Small intestine (tissue), 7 donors: ENCODE data around the gene RORC. TPM values are rescaled to one million over a fixed set of nuclear protein-coding genes. Genes with fewer than 3 reads are reported as not detected.

Source experiments
- DNase-seq, 2 donors: peaks; one replicate each; pipeline versions ENCODE4 v3.0.0 to v3.0.0-alpha.2; 2013
- FAIRE-seq: peaks from 2 replicates; lab custom pipeline; 2012; peaks lifted over from hg19 to GRCh38; lab: Jason Lieb, UNC
- H3K27ac ChIP-seq, 3 donors: one replicate each; pipeline ENCODE4 v1.5.1; 2013; ENCODE audit warnings: low read length in 2 of 3, mild to moderate bottlenecking in 2 of 3, control low read depth in 1 of 3, inconsistent platforms in 1 of 3, low read depth in 1 of 3, moderate library complexity in 1 of 3
- H3K27me3 ChIP-seq, 3 donors: one replicate each; pipeline ENCODE4 v1.6.1; 2013; ENCODE audit warnings: low read length in 3 of 3, inconsistent platforms in 1 of 3; ENCODE audit not compliant: control insufficient read depth in 3 of 3, insufficient read depth in 3 of 3
- H3K36me3 ChIP-seq, 3 donors: one replicate each; pipeline ENCODE4 v1.6.1; 2013; ENCODE audit warnings: low read length in 3 of 3, inconsistent platforms in 1 of 3, low read depth in 1 of 3, mild to moderate bottlenecking in 1 of 3, moderate library complexity in 1 of 3; ENCODE audit not compliant: control insufficient read depth in 3 of 3, insufficient read depth in 2 of 3
- H3K4me1 ChIP-seq, 3 donors: one replicate each; pipeline ENCODE4 v1.6.1; 2013; ENCODE audit warnings: low read length in 2 of 3, inconsistent platforms in 1 of 3, low read depth in 1 of 3, mild to moderate bottlenecking in 1 of 3, moderate library complexity in 1 of 3; ENCODE audit not compliant: control insufficient read depth in 3 of 3, insufficient read depth in 2 of 3
- H3K4me3 ChIP-seq, 3 donors: one replicate each; pipeline ENCODE4 v1.5.1; 2013; ENCODE audit warnings: low read length in 3 of 3, control low read depth in 1 of 3, inconsistent platforms in 1 of 3, low read depth in 1 of 3, mild to moderate bottlenecking in 1 of 3, moderate library complexity in 1 of 3
- H3K9me3 ChIP-seq, 2 donors: one replicate each; pipeline ENCODE4 v1.6.1; 2013; ENCODE audit warnings: low read depth in 1 of 2, low read length in 1 of 2; ENCODE audit not compliant: control insufficient read depth in 2 of 2, insufficient read depth in 1 of 2
- WGBS, 3 donors: extraction: QIAGEN DNeasy Blood & Tissue Kit; methylation state at CpG; one replicate each; pipeline ENCODE4 v1.1.7; 2013; 5-methylcytosine and 5-hydroxymethylcytosine counted together
- polyA plus RNA-seq, 4 donors: library from polyadenylated mRNA; stranded (reverse) in 3 of 4; unstranded in 1 of 4; fragments of 200-250 nt in 3 of 4; fragments of 120-200 nt in 1 of 4; gene quantifications; one replicate each; pipeline versions ENCODE4 v1.2.1 to v1.2.3, GENCODE V29; 2013
- donor health status: healthy with polysubstance abuse.
- donor health status: control.
- donor health status: control.
- donor health status: Bipolar disorder and iron deficiency.
- donor health status: healthy.

The RORC gene
- polyA plus RNA-seq, 4 donors: 5.4 to 15.2 (median 10.8) TPM

DNA sequence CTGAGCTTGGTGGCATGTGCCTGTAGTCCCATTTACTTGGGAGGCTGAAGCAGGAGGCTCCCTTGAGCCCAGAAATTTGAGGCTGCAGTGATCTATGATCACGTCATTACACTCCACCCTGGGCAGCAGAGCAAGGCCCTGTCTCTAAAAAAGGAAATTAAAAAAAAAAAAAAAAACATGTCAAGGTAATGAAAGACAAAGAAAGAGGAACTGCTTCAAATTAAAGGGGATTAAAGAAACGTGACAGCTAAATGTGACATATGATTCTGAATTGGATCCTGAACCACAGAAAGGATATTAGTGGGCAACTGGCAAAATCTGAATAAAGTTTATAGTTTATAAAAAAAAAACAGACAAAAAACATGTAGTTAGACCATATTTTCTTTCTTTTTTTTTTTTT is 11.8 kb upstream of the RORC start:
- H3K4me3 ChIP-seq: no peak overlapping the region
- peaks cover 0 to 15% (median 0%) of the 10 kb centered on the region in 3 donors for H3K27me3 ChIP-seq
- 71 to 94% (median 93%) methylated on average over 2 of the region's 2 CpGs for WGBS, 3 donors
- H3K9me3 ChIP-seq: no peaks in the 10 kb centered on the region
- FAIRE-seq: no peak
- no peaks in the 10 kb centered on the region for H3K36me3 ChIP-seq
- H3K4me1 ChIP-seq: peaks cover 0 to 19% (median 4%) of the 10 kb centered on the region in 3 donors
- DNase-seq: no peak
- no peak overlapping the region for H3K27ac ChIP-seq

DNA sequence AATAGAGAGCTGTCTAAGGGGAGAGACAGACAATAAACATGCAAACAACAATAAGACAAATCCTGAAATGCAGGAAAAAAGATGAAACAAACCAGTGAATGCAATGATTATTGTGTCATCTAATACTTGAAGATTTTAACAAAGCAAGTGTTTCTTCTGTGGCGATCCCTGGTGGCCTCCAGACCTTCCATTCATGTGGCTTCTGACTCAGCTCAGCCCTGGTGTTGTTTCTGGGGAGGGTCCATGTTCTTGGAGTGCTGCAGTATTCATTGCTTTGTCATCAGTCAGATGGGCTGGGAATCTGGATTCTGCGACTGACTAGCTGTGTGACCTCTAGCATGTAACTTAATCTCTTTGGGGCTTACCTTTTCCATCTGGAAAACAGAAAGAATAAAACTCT is 9.5 kb upstream of the RORC start:
- no peak for FAIRE-seq
- Histone ChIP-seq H3K4me3 (no peak overlapping the region), H3K9me3 (no peaks in the 10 kb centered on the region), H3K4me1 (peaks cover 0 to 28% (median 8%) of the 10 kb centered on the region in 3 donors), H3K27me3 (peaks cover 0 to 25% (median 2%) of the 10 kb centered on the region in 3 donors), H3K36me3 (no peaks in the 10 kb centered on the region), H3K27ac (no peak overlapping the region)
- DNase-seq: no peak
- WGBS, 3 donors: 91 to 100% (median 92%) methylated on average over 2 of the region's 2 CpGs

DNA sequence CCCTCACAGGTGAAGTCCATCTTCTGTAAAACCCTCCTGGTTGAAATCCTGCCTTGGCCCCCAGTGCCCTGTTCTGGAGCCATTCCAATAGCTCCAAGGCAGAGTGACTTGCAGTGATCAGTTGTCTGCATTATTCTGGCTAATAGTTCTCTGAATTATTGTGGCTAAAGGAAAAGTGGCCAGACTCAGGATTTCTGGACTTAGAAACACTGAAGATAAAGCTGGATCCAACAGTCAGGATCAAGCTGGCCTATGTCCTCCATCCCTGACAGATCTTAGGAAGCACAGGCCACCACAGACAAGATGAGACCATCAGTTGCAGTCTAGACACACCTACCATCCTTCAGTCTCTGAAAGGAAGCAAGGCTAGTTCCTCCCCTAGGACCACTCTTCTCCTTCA is 8.8 kb upstream of the RORC start:
- Histone ChIP-seq H3K27me3 (peaks cover 0 to 25% (median 2%) of the 10 kb centered on the region in 3 donors), H3K36me3 (no peaks in the 10 kb centered on the region), H3K9me3 (no peaks in the 10 kb centered on the region), H3K27ac (peak overlapping the region in 2 of 3 donors; percentile 81 to 91), H3K4me1 (peaks cover 0 to 31% (median 8%) of the 10 kb centered on the region in 3 donors), H3K4me3 (peak overlapping the region in 1 of 3 donors; percentile 52)
- DNase-seq (no peak), FAIRE-seq (no peak)

DNA sequence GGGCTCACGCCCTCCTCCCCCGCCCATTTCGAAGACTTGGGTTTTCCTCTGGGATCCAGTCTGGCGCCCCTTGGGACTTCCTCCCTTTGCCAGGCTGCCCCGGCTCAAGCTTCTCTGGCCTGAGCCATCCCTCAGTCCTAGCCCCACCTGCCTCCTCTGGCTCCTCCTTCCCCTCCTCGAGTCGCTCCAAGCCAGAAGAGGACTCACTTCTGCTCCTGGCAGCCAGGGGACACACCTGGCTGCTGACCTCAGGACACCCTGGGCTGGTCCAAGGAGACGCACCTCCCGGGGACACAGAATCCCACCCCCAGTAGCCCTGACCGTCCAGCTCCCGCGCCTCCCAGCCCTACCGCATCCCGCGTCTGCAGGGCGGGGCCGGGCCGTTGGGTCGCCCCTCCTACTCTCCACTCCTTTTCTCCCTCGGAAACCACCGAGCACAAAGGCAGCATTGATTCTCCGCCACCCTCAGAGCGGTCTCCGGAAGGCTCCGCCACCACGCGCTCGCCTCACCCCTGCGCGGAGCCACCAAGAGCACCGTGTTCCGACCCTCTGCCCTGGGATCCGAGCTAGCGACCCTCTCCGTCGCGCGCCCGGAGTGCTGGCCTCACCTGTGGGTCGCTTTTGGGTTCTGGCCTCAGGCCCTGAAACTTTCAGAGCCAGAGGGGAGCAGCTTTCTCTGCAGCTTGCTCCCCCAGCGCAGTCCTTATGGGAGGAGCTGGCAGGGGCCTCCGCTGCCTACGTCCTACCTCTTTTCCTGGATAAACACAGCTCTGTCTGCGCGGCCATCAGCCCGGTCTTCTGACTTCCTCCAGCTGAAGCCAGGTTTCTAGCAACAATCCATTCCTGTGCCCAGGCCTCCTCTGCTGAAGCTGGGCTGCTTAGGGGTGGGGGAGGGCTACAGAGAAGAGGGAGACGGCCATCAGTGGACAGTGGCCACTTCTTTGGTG is 8.1 kb upstream of the RORC start, which contains the start of gene C2CD4D:
Gene C2CD4D (minus strand): TSS at position 364 of the 947 bp plus-strand sequence. CDS start 831 bp downstream, outside the sequence.
- H3K27ac ChIP-seq: peak within 1 kb of the TSS in 2 of 3 donors; percentile 81 to 91
- peak within 1 kb of the TSS in 2 of 3 donors; percentile 52 for H3K4me3 ChIP-seq
- FAIRE-seq (no peak), DNase-seq (peak; percentile 76 to 93)
- peaks cover 0 to 31% (median 8%) of the 10 kb centered on the region in 3 donors for H3K4me1 ChIP-seq
- WGBS, 3 donors: 2 to 9% (median 4%) methylated on average over 45 to 47 of the region's 47 CpGs
- no peaks in the 10 kb centered on the region for H3K9me3 ChIP-seq
- peaks cover 0 to 25% (median 2%) of the 10 kb centered on the region in 3 donors for H3K27me3 ChIP-seq
- no peaks in the 10 kb centered on the region for H3K36me3 ChIP-seq

DNA sequence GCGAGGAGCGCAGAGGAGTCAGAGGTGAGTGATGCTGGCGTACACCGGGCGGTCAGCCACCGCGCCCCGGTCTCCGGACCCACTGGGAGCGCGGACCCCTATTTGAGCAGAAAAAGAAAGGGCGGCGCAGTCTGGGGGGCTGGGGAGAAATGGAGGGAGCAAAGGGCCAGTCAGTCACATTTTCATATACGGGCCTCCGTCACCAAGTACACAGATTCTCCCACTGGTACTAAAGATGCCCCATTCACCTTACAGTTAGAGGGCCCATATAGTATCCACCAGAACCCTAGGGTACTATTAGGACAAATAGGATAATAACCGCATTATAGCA is 7.4 kb upstream of the RORC start:
- DNase-seq (no peak), FAIRE-seq (no peak)
- no peaks in the 10 kb centered on the region for H3K36me3 ChIP-seq
- H3K27me3 ChIP-seq: peaks cover 0 to 25% (median 2%) of the 10 kb centered on the region in 3 donors
- WGBS, 3 donors: 28 to 83% (median 68%) methylated on average over 16 of the region's 16 CpGs
- H3K4me3 ChIP-seq: peak overlapping the region in 2 of 3 donors; percentile 52
- H3K27ac ChIP-seq: peak overlapping the region in 1 of 3 donors; percentile 91
- H3K4me1 ChIP-seq: peaks cover 2 to 31% (median 8%) of the 10 kb centered on the region in 3 donors
- no peaks in the 10 kb centered on the region for H3K9me3 ChIP-seq

DNA sequence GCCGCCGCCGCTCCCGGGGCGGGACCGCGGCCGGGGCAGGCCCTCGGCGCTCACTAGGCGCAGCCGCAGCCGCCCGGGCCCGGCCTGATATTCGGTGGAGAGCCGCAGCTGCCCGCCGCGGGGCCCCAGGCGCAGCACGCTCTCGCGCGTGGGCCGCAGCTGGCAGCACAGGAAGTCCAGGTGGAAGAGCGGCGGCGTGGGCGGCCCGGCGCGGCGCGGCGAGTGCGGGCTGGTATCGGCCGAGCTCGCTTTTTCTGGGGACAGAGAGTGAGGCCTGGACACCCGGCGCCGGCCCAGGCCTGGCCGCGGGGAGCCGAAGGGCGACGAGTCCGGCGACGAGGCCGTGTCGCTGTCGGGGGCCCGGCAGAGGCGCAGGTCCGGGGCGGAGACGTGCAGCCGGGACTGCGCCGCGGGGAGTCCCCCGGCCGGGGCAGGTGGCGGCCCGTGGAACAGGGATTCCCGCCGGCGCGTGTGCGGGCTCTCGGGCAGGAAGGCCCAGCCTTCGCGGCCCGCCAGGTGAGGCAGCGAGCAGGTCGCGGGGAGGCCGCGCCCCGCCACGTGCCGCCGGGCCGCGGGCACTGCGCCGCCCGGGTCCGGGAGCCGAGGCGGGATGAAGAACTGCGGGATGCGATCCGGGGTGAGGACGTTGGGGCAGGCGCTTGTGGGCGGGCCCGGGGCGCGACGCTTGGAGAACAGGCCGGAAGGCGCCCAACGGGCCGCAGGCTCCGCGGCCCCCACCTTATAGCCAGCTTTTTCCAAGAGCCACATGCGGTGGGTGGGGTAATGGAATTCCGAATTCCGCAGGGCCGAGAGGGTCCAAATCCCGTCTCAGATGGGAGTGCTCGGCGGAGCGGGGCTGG is 6.8 kb upstream of the RORC start:
- Histone ChIP-seq H3K4me1 (peaks cover 4 to 31% (median 8%) of the 10 kb centered on the region in 3 donors), H3K36me3 (no peaks in the 10 kb centered on the region), H3K9me3 (no peaks in the 10 kb centered on the region), H3K4me3 (peak overlapping the region in 2 of 3 donors; percentile 13 to 52), H3K27ac (peak overlapping the region in 1 of 3 donors; percentile 17), H3K27me3 (peaks cover 0 to 25% (median 2%) of the 10 kb centered on the region in 3 donors)
- DNase-seq: peak in 1 of 2 donors; percentile 66
- no peak for FAIRE-seq
- 14 to 44% (median 43%) methylated on average over 83 to 117 of the region's 117 CpGs for WGBS, 3 donors

DNA sequence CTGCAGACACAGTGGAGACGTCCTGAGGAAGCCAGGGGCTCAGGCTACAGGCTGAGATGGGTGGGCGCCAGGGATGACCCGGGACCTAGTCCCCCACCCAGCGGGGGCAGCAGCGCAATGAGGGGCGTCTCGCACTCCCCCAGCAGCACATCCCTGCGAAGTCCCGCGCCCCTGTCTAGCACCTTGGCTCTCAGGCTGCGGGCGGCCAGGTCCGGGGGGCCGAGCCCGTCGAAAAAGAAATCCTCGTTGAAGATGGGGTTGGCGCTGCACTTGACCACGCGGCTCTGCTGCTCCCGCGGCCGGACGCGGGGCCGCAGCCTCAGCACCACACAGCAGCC is 6.3 kb upstream of the RORC start:
- peak overlapping the region in 1 of 3 donors; percentile 52 for H3K4me3 ChIP-seq
- peaks cover 0 to 25% (median 2%) of the 10 kb centered on the region in 3 donors for H3K27me3 ChIP-seq
- no peaks in the 10 kb centered on the region for H3K36me3 ChIP-seq
- no peak for FAIRE-seq
- H3K9me3 ChIP-seq: no peaks in the 10 kb centered on the region
- peaks cover 4 to 31% (median 8%) of the 10 kb centered on the region in 3 donors for H3K4me1 ChIP-seq
- 22 to 56% (median 40%) methylated on average over 24 to 26 of the region's 26 CpGs for WGBS, 3 donors
- DNase-seq: no peak
- H3K27ac ChIP-seq: peak overlapping the region in 1 of 3 donors; percentile 69

DNA sequence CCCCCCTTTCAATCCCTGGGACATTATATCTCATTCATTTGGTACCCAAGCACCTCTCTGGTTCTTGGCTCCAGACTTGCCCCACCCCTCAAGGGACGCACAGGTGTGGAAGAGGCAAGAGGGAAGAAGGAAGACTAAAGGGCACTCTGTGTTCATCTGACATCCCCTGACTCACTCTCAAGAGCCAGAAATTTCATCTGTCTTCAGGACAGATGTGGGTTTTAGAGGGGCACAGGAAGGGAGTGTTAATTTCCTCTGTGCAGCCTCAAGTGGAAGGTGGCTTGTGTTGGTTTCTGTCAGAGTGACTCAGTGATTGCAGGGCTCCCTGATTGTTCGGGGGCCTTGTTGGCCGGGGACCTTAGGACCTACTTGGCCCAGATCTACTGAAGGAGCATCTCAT is 5.6 kb upstream of the RORC start:
- Histone ChIP-seq H3K27me3 (peaks cover 0 to 25% (median 2%) of the 10 kb centered on the region in 3 donors), H3K9me3 (no peaks in the 10 kb centered on the region), H3K4me3 (no peak overlapping the region), H3K27ac (peak overlapping the region in 1 of 3 donors; percentile 69), H3K36me3 (no peaks in the 10 kb centered on the region), H3K4me1 (peaks cover 5 to 35% (median 8%) of the 10 kb centered on the region in 3 donors)
- 27 to 41% (median 29%) methylated on average over 3 of the region's 3 CpGs for WGBS, 3 donors
- FAIRE-seq: no peak
- no peak for DNase-seq
